GM23338 (cell line): ENCODE measurements around the gene CASP10. TPM values are rescaled to one million over a fixed set of nuclear protein-coding genes. Genes with fewer than 3 reads are reported as not detected.

Experiments used
- ATAC-seq: fragments of 200-7000 bp; cut with Tn5 transposase; 3 replicates; pipeline ENCODE4 v1.9.1; 2020
- DNase-seq: peaks from one replicate; pipeline ENCODE4 v3.0.0-alpha.2; 2015; ENCODE audit warnings: low spot score
- H2AFZ ChIP-seq: fragments of 200-600 bp; sonication (generic); 2 replicates; pipeline ENCODE4 v1.8.0; 2016; ENCODE audit warnings: antibody characterized with exemption, mild to moderate bottlenecking, moderate library complexity
- H3F3A ChIP-seq: fragments of 200-600 bp; sonication (generic); replicated peaks from 2 replicates; pipeline ENCODE4 v1.8.0; 2017; ENCODE audit warnings: antibody characterized with exemption, mixed run types, low read depth
- H3K27ac ChIP-seq: fragments of 200-600 bp; sonication (generic); 2 replicates; pipeline ENCODE4 v1.6.1; 2016; ENCODE audit warnings: low read depth
- H3K27me3 ChIP-seq: fragments of 200-600 bp; sonication (generic); 2 replicates; pipeline ENCODE4 v1.8.0; 2016; ENCODE audit warnings: mild to moderate bottlenecking, mixed run types, moderate library complexity; ENCODE audit not compliant: insufficient read depth
- H3K36me3 ChIP-seq: fragments of 200-600 bp; sonication (generic); 2 replicates; pipeline ENCODE4 v1.8.0; 2016; ENCODE audit warnings: mild to moderate bottlenecking; ENCODE audit not compliant: insufficient read depth
- H3K4me1 ChIP-seq: fragments of 200-600 bp; sonication (generic); 2 replicates; pipeline ENCODE4 v1.8.0; 2016; ENCODE audit warnings: mild to moderate bottlenecking, moderate library complexity; ENCODE audit not compliant: insufficient read depth
- H3K4me2 ChIP-seq: fragments of 200-600 bp; sonication (generic); 2 replicates; pipeline ENCODE4 v1.7.1; 2017; ENCODE audit warnings: mixed run types
- H3K4me3 ChIP-seq: fragments of 200-600 bp; sonication (generic); 2 replicates; pipeline ENCODE4 v1.6.1; 2016; ENCODE audit warnings: mixed run types
- H3K79me2 ChIP-seq: fragments of 200-600 bp; sonication (generic); replicated peaks from 2 replicates; pipeline ENCODE4 v1.8.0; 2017; ENCODE audit warnings: mild to moderate bottlenecking; ENCODE audit not compliant: insufficient read depth
- H3K9me2 ChIP-seq: fragments of 200-600 bp; sonication (generic); 2 replicates; pipeline ENCODE4 v1.8.0; 2017; ENCODE audit not compliant: insufficient read depth
- H4K20me1 ChIP-seq: fragments of 200-600 bp; sonication (generic); replicated peaks from 2 replicates; pipeline ENCODE4 v1.8.0; 2017; ENCODE audit warnings: mild to moderate bottlenecking; ENCODE audit not compliant: insufficient read depth
- H3K27ac Mint-ChIP-seq: 2 replicates; pipeline ENCODE4 v1.8.0; 2020; ENCODE audit warnings: inconsistent platforms, mild to moderate bottlenecking, moderate library complexity, mixed read lengths
- H3K27me3 Mint-ChIP-seq: 3 replicates; pipeline ENCODE4 v1.8.0; 2022; ENCODE audit warnings: low read depth, mild to moderate bottlenecking, moderate library complexity, mixed read lengths, inconsistent platforms; ENCODE audit not compliant: insufficient read depth, poor library complexity
- H3K36me3 Mint-ChIP-seq: 3 replicates; pipeline ENCODE4 v1.8.0; 2021; ENCODE audit warnings: low read depth, mild to moderate bottlenecking, inconsistent platforms, moderate library complexity, mixed read lengths
- H3K4me1 Mint-ChIP-seq: 3 replicates; pipeline ENCODE4 v1.8.0; 2020; ENCODE audit warnings: mild to moderate bottlenecking, inconsistent platforms, mixed read lengths
- H3K4me3 Mint-ChIP-seq: 3 replicates; pipeline ENCODE4 v1.8.0; 2021; ENCODE audit warnings: moderate library complexity, mild to moderate bottlenecking, inconsistent platforms, mixed read lengths
- H3K9me3 Mint-ChIP-seq: 3 replicates; pipeline ENCODE4 v1.8.0; 2020; ENCODE audit warnings: moderate library complexity, mild to moderate bottlenecking, inconsistent platforms, mixed read lengths
- CREB1 ChIP-seq: fragments of 250-450 bp; sonication (Bioruptor Pico); IDR thresholded peaks from 2 replicates; pipeline ENCODE4 v1.5.0; 2020; ENCODE audit warnings: low read depth, mild to moderate bottlenecking, moderate library complexity
- EZH2 ChIP-seq: fragments of 200-600 bp; sonication (generic); IDR thresholded peaks from one replicate; pipeline ENCODE4 v1.8.0; 2017; ENCODE audit warnings: antibody characterized with exemption, mild to moderate bottlenecking, low read depth; ENCODE audit not compliant: unreplicated experiment
- EZH2phosphoT487 ChIP-seq: fragments of 200-600 bp; sonication (generic); IDR thresholded peaks from one replicate; pipeline ENCODE4 v1.8.1; 2018; ENCODE audit warnings: antibody characterized with exemption; ENCODE audit not compliant: unreplicated experiment
- JUNB ChIP-seq: IDR thresholded peaks from one replicate; pipeline ENCODE4 v1.6.1; 2016; ENCODE audit warnings: antibody characterized with exemption; ENCODE audit not compliant: unreplicated experiment
- NANOG ChIP-seq: IDR thresholded peaks from 2 replicates; pipeline ENCODE4 v1.6.1; 2016; ENCODE audit warnings: antibody characterized with exemption, borderline replicate concordance
- POLR2AphosphoS5 ChIP-seq: IDR thresholded peaks from 2 replicates; pipeline ENCODE4 v1.6.1; 2016; ENCODE audit warnings: antibody characterized with exemption, low read depth
- STAT1 ChIP-seq: IDR thresholded peaks from one replicate; pipeline ENCODE4 v1.6.1; 2016; ENCODE audit warnings: antibody characterized with exemption; ENCODE audit not compliant: unreplicated experiment
- ZNF114 ChIP-seq: fragments of 250-450 bp; sonication (Bioruptor Pico); IDR thresholded peaks from 2 replicates; pipeline ENCODE4 v1.5.0; 2020; ENCODE audit warnings: mild to moderate bottlenecking, moderate library complexity
- ZNF331 ChIP-seq: fragments of 250-450 bp; sonication (Bioruptor Pico); IDR thresholded peaks from 2 replicates; pipeline ENCODE4 v1.5.0; 2020; ENCODE audit warnings: low read depth, mild to moderate bottlenecking, moderate library complexity
- polyA plus RNA-seq: library from polyadenylated mRNA; unstranded; fragments of >200 nt; fragmentation: Nextera tagmentation; extraction: Ambion mirVana; gene quantifications from 2 replicates; pipeline ENCODE4 v1.2.1, GENCODE V29; 2016
- total RNA-seq: library from RNA; depleted of rRNA; stranded (reverse); fragments of >200 nt; shearing (Covaris generic); gene quantifications from 2 replicates; pipeline ENCODE4 v1.2.3, GENCODE V29; 2014
- TF ChIP-seq, protein P1 (sequence below), 2 experiments: fragments of 200-600 bp in 1 of 2; sonication (generic) in 1 of 2; conservative IDR thresholded peaks; 2 replicates each; pipeline versions ENCODE4 v1.5.1 to v1.6.1; 2016 to 2017; ENCODE audit warnings: antibody characterized with exemption in 2 of 2, low read depth in 2 of 2, mild to moderate bottlenecking in 2 of 2, moderate library complexity in 1 of 2
- TF ChIP-seq, protein P2 (sequence below): IDR thresholded peaks from one replicate; pipeline ENCODE4 v1.6.1; 2018; ENCODE audit warnings: antibody characterized with exemption; ENCODE audit not compliant: unreplicated experiment
- TF ChIP-seq, protein P3 (sequence below): IDR thresholded peaks from 2 replicates; pipeline ENCODE4 v1.6.1; 2016; ENCODE audit warnings: antibody characterized with exemption

Gene CASP10
- total and polyA plus RNA-seq, 2 experiments from 2014 or later, result 1.9 to 3.5 TPM

DNA sequence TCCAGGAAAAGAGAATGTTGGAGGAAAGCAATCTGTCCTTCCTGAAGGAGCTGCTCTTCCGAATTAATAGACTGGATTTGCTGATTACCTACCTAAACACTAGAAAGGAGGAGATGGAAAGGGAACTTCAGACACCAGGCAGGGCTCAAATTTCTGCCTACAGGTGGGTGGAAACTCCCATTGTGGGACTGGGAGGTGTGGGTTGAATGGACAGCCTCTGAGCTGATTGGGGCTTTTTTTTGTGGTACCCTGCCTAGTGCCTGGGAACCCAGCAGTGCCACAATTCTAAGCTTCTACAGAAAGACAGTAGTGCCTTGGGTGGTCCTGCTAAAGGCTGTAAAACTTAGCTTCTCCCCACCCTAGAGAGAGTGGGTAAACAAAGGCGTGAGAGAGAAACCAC, 83.7 kb downstream of the CASP10 start (continued):
- TF ChIP-seq, protein P1, sequence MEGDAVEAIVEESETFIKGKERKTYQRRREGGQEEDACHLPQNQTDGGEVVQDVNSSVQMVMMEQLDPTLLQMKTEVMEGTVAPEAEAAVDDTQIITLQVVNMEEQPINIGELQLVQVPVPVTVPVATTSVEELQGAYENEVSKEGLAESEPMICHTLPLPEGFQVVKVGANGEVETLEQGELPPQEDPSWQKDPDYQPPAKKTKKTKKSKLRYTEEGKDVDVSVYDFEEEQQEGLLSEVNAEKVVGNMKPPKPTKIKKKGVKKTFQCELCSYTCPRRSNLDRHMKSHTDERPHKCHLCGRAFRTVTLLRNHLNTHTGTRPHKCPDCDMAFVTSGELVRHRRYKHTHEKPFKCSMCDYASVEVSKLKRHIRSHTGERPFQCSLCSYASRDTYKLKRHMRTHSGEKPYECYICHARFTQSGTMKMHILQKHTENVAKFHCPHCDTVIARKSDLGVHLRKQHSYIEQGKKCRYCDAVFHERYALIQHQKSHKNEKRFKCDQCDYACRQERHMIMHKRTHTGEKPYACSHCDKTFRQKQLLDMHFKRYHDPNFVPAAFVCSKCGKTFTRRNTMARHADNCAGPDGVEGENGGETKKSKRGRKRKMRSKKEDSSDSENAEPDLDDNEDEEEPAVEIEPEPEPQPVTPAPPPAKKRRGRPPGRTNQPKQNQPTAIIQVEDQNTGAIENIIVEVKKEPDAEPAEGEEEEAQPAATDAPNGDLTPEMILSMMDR (conservative IDR thresholded peaks at IDR 0.05; ENCODE audit: low read depth in 2 of 2), result no peak
- TF ChIP-seq JUNB (no peak), POLR2AphosphoS5 (no peak), EZH2phosphoT487 (no peak)
- TF ChIP-seq, protein P2, sequence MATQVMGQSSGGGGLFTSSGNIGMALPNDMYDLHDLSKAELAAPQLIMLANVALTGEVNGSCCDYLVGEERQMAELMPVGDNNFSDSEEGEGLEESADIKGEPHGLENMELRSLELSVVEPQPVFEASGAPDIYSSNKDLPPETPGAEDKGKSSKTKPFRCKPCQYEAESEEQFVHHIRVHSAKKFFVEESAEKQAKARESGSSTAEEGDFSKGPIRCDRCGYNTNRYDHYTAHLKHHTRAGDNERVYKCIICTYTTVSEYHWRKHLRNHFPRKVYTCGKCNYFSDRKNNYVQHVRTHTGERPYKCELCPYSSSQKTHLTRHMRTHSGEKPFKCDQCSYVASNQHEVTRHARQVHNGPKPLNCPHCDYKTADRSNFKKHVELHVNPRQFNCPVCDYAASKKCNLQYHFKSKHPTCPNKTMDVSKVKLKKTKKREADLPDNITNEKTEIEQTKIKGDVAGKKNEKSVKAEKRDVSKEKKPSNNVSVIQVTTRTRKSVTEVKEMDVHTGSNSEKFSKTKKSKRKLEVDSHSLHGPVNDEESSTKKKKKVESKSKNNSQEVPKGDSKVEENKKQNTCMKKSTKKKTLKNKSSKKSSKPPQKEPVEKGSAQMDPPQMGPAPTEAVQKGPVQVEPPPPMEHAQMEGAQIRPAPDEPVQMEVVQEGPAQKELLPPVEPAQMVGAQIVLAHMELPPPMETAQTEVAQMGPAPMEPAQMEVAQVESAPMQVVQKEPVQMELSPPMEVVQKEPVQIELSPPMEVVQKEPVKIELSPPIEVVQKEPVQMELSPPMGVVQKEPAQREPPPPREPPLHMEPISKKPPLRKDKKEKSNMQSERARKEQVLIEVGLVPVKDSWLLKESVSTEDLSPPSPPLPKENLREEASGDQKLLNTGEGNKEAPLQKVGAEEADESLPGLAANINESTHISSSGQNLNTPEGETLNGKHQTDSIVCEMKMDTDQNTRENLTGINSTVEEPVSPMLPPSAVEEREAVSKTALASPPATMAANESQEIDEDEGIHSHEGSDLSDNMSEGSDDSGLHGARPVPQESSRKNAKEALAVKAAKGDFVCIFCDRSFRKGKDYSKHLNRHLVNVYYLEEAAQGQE, result no peak

DNA sequence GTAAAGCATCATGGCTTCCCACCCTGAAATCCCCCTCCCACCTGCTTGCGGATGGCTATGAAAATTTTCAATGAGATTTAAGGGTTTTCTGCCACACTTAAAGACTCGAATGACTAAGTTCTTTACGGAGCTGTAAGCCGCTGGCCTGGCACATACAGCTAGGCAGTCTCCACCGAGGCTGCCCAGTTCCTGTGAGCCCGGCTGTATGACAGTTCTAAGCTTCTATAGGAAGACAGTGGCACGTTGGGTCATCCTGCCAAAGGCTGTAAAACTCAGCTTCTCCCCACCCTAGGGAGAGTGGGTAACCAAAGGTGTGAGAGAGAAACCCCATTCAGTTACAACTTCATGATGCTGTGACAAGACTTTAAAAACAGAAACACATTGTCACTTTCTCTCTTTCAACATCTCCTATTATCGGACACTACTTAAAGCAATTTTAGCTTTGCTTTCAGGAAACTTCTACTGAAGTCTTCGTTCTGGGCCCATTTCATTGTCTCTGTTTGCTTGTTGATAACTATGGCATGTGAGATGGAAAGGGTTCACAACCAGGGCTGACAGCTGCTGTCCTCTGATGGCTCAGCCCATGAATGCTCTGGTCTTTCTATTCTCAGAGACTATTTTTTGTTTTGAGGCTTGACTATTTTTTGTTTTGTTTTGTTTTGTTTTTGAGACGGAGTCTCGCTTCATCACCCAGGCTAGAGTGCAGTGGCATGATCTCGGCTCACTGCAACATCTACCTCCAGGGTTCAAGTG, 84.5 kb downstream of the CASP10 start:
- Mint-ChIP-seq H3K4me1 (no peaks in the 10 kb centered on the region), H3K27me3 (peaks cover 4% of the 10 kb centered on the region), H3K4me3 (no peak overlapping the region), H3K9me3 (no peaks in the 10 kb centered on the region; the same call in 2 of the 3 replicates), H3K36me3 (no peaks in the 10 kb centered on the region), H3K27ac (no peak overlapping the region)
- DNase-seq, result no peak
- no peak overlapping the region for H3K27ac ChIP-seq
- no peak overlapping the region for H3K4me2 ChIP-seq
- H4K20me1 ChIP-seq, result no peaks in the 10 kb centered on the region
- H3K9me2 ChIP-seq, result no peaks in the 10 kb centered on the region
- H3K27me3 ChIP-seq, result no peaks in the 10 kb centered on the region
- no peaks in the 10 kb centered on the region for H3K36me3 ChIP-seq
- no peak for ATAC-seq
- no peak overlapping the region for H2AFZ ChIP-seq
- H3F3A ChIP-seq, result no peaks in the 10 kb centered on the region
- no peaks in the 10 kb centered on the region for H3K4me1 ChIP-seq
- H3K79me2 ChIP-seq, result no peaks in the 10 kb centered on the region
- H3K4me3 ChIP-seq, result no peak overlapping the region
- TF ChIP-seq EZH2 (no peak), NANOG (no peak), CREB1 (CRISPR knock-in tag) (no peak), ZNF114 (CRISPR knock-in tag) (no peak), POLR2AphosphoS5 (no peak), EZH2phosphoT487 (no peak), STAT1 (no peak), JUNB (no peak), ZNF331 (CRISPR knock-in tag) (no peak)
- TF ChIP-seq, protein P3, sequence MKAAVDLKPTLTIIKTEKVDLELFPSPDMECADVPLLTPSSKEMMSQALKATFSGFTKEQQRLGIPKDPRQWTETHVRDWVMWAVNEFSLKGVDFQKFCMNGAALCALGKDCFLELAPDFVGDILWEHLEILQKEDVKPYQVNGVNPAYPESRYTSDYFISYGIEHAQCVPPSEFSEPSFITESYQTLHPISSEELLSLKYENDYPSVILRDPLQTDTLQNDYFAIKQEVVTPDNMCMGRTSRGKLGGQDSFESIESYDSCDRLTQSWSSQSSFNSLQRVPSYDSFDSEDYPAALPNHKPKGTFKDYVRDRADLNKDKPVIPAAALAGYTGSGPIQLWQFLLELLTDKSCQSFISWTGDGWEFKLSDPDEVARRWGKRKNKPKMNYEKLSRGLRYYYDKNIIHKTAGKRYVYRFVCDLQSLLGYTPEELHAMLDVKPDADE, result no peak
